ENCODE measurements around the gene MBP. TPM values are rescaled to one million over a fixed set of nuclear protein-coding genes. Genes with fewer than 3 reads are reported as not detected.

Gene MBP
- total RNA-seq, 2 experiments from 2014 or later, result 13.5 to 28.9 TPM

GRCh38 chr18:77098029-77098428 is 34.6 kb downstream of the MBP start:
- no peak for TF ChIP-seq EZH2phosphoT487 (IDR thresholded peaks at IDR 0.05; ENCODE audit: borderline replicate concordance, low read depth, low read length)
- no peak for TF ChIP-seq CTCF (conservative IDR thresholded peaks at IDR 0.05; ENCODE audit: low read length)
- peak overlapping the region; percentile 91 for H3K27ac ChIP-seq (ENCODE audit: low read depth, low read length, poor library complexity, severe bottlenecking)
- H3K4me2 ChIP-seq (ENCODE audit: low read length), result peak overlapping the region; percentile 66
- H2AFZ ChIP-seq (ENCODE audit: low read length), result no peak overlapping the region
- intact Hi-C loops (cut with micrococcal nuclease; ENCODE audit: unreplicated experiment), result loop anchor here (2.0 to 5.0 kb wide), 3 partner anchors 17 to 35 kb away; partner anchors contain the start of gene MBP
- no peaks in the 10 kb centered on the region for H3K9me3 ChIP-seq (ENCODE audit: low read length)
- DNase-seq (ENCODE audit: low spot score), result no peak
- H4K20me1 ChIP-seq (ENCODE audit: insufficient read depth, low read length), result no peaks in the 10 kb centered on the region
- H3K4me3 ChIP-seq (ENCODE audit: low read depth, low read length, poor library complexity, severe bottlenecking), result no peak overlapping the region
- no TSS peak for BruUV-seq (replicated peaks)
- H3K4me1 ChIP-seq (ENCODE audit: insufficient read depth, low read length, poor library complexity, severe bottlenecking), result peaks cover 67% of the 10 kb centered on the region
- CTCF ChIA-PET (ENCODE audit: unreplicated experiment), result interaction anchor here (0.6 to 0.8 kb wide), 2 partner anchors 11 to 87 kb away, joined by 3 read pairs; no protein-coding TSS in a partner anchor
- no peaks in the 10 kb centered on the region for H3K36me3 ChIP-seq (ENCODE audit: insufficient read depth, low read length)
- POLR2A ChIA-PET, result interaction anchor here (0.7 to 1.8 kb wide), 8 partner anchors 10 to 76 kb away, joined by 3 to 10 read pairs (median 8); no protein-coding TSS in a partner anchor
- H3K79me2 ChIP-seq (ENCODE audit: insufficient read depth, low read depth, low read length), result 0 out of 2 replicates have a peak, but pooled peaks cover 5% of the 10 kb centered on the region
- no peaks in the 10 kb centered on the region for H3K9me2 ChIP-seq (ENCODE audit: insufficient read depth, low read length)

- Histone ChIP-seq H3K36me3 (ENCODE audit: insufficient read depth, low read length) (no peaks in the 10 kb centered on the region), H3K9me3 (ENCODE audit: low read length) (no peaks in the 10 kb centered on the region), H3K79me2 (ENCODE audit: insufficient read depth, low read depth, low read length) (0 out of 2 replicates have a peak, but pooled peaks cover 5% of the 10 kb centered on the region), H4K20me1 (ENCODE audit: insufficient read depth, low read length) (no peaks in the 10 kb centered on the region), H3K27ac (ENCODE audit: low read depth, low read length, poor library complexity, severe bottlenecking) (peak overlapping the region; percentile 91), H3K4me1 (ENCODE audit: insufficient read depth, low read length, poor library complexity, severe bottlenecking) (peaks cover 61% of the 10 kb centered on the region), H3K4me2 (ENCODE audit: low read length) (peak overlapping the region; percentile 66), H3K9me2 (ENCODE audit: insufficient read depth, low read length) (no peaks in the 10 kb centered on the region), H2AFZ (ENCODE audit: low read length) (no peak overlapping the region), H3K4me3 (ENCODE audit: low read depth, low read length, poor library complexity, severe bottlenecking) (no peak overlapping the region)
- intact Hi-C loops (cut with micrococcal nuclease; ENCODE audit: unreplicated experiment), result loop anchor here (5.0 kb wide), 1 partner anchor 35 kb away; the partner anchor contains the start of gene MBP
- no TSS peak for BruUV-seq (replicated peaks)
- no peak for TF ChIP-seq EZH2phosphoT487 (IDR thresholded peaks at IDR 0.05; ENCODE audit: borderline replicate concordance, low read depth, low read length)
- TF ChIP-seq CTCF (conservative IDR thresholded peaks at IDR 0.05; ENCODE audit: low read length), result no peak
- ChIA-PET POLR2A (interaction anchor here (0.7 to 1.8 kb wide), 8 partner anchors 10 to 75 kb away, joined by 3 to 10 read pairs (median 8); no protein-coding TSS in a partner anchor), CTCF (ENCODE audit: unreplicated experiment) (interaction anchor here (0.8 kb wide), 1 partner anchor 11 kb away, joined by 3 read pairs; no protein-coding TSS in a partner anchor)
- no peak for DNase-seq (ENCODE audit: low spot score)
Observed at GRCh38 chr18:77096936-77097886, 35.4 kb downstream of the MBP start.

Measured in OCI-LY7 (cell line).